ENCODE measurements around the gene FZD4. TPM values are rescaled to one million over a fixed set of nuclear protein-coding genes. Genes with fewer than 3 reads are reported as not detected.

The FZD4 gene
- total and polyA plus RNA-seq, 12 donors = 8.0 to 52.5 (median 20.8) TPM

DNA sequence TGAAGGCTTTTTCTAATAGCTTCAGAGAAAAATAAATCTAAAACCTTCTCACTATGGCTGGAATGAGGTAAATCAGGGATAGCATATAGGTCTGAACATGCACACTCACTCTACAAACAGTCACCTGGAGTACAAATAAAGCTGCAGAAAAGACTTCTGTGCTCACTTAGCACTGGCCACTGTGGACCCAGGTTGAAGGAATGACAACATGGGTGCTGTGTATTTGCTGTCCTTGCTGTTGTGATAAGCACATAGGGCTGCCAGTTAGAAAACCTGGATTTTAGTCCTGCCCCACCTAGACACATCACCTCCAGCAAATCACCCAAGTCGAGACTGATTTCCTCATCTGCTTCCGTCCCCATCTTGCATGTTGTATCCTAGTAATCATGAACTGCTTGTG lies 51.2 kb downstream of the FZD4 start:
- WGBS, 4 donors = 85 to 88% (median 85%) methylated on average over 2 of the region's 2 CpGs
- DNase-seq = no peak
- no peak overlapping the region for H3K27ac ChIP-seq
- TF ChIP-seq, protein P1, sequence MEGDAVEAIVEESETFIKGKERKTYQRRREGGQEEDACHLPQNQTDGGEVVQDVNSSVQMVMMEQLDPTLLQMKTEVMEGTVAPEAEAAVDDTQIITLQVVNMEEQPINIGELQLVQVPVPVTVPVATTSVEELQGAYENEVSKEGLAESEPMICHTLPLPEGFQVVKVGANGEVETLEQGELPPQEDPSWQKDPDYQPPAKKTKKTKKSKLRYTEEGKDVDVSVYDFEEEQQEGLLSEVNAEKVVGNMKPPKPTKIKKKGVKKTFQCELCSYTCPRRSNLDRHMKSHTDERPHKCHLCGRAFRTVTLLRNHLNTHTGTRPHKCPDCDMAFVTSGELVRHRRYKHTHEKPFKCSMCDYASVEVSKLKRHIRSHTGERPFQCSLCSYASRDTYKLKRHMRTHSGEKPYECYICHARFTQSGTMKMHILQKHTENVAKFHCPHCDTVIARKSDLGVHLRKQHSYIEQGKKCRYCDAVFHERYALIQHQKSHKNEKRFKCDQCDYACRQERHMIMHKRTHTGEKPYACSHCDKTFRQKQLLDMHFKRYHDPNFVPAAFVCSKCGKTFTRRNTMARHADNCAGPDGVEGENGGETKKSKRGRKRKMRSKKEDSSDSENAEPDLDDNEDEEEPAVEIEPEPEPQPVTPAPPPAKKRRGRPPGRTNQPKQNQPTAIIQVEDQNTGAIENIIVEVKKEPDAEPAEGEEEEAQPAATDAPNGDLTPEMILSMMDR (IDR thresholded peaks at IDR 0.05) = no peak
- no peak for TF ChIP-seq POLR2A (IDR thresholded peaks at IDR 0.05)
- intact Hi-C loops (cut with DNase I) = no loop called here
- H3K4me3 ChIP-seq = no peak overlapping the region
- H3K36me3 ChIP-seq (replicated peaks in 1 of 2) = no peaks in the 10 kb centered on the region
- H3K9me3 ChIP-seq (replicated peaks in 1 of 3) = no peaks in the 10 kb centered on the region
- no peaks in the 10 kb centered on the region for H3K27me3 ChIP-seq
- no peaks in the 10 kb centered on the region for H3K4me1 ChIP-seq (replicated peaks in 1 of 2)

DNA sequence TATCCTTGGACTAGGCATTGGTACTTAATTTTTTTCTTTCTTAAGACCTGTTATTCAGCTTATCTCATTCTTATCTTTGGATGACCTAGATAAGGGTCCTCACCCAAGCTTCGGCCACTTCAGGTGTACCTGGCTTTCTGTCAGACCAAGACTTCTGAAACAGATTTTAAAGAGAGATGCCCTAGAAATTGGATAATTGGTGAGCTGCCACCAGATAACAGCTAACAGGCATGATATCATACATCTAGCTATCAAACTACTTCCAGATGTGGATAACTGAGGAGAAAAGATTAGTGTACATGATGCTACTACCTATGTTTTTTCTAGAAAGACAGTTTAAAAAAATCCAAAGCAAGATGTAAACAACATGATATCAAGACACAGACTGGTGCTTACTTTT lies 52.9 kb downstream of the FZD4 start:
- TF ChIP-seq, protein P1 (IDR thresholded peaks at IDR 0.05) = no peak
- TF ChIP-seq POLR2A (IDR thresholded peaks at IDR 0.05) = no peak
- no peaks in the 10 kb centered on the region for H3K9me3 ChIP-seq (replicated peaks in 1 of 3)
- DNase-seq = no peak
- H3K36me3 ChIP-seq (replicated peaks in 1 of 2) = no peaks in the 10 kb centered on the region
- no peaks in the 10 kb centered on the region for H3K27me3 ChIP-seq
- no peak overlapping the region for H3K4me3 ChIP-seq
- no peak overlapping the region for H3K27ac ChIP-seq
- intact Hi-C loops (cut with DNase I) = no loop called here
- H3K4me1 ChIP-seq (replicated peaks in 1 of 2) = no peaks in the 10 kb centered on the region
- 34 to 76% (median 46%) methylated on average over 1 of the region's 1 CpG for WGBS, 4 donors

DNA sequence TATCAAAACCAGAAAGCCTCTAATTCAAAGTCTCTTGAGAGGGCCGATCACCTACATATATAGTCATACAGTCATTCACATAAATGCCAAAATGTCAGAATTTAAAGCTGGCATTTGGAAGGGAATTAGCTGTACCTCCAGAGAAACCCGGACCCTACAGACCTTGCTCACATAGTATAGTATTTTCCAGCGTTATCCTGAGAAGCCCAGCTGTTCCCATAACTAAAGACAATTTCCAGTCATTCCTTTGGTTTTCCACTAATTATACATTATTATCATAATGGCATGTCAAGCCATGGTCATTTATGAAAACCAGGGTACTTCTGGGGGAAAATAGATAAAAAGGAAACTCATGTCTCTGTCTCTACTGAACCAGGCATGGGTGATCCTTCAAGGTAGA lies 53.6 kb downstream of the FZD4 start:
- no peak for TF ChIP-seq POLR2A (IDR thresholded peaks at IDR 0.05)
- TF ChIP-seq, protein P1 (IDR thresholded peaks at IDR 0.05) = no peak
- Histone ChIP-seq H3K36me3 (replicated peaks in 1 of 2) (no peaks in the 10 kb centered on the region), H3K4me3 (no peak overlapping the region), H3K9me3 (replicated peaks in 1 of 3) (no peaks in the 10 kb centered on the region), H3K4me1 (replicated peaks in 1 of 2) (no peaks in the 10 kb centered on the region), H3K27me3 (no peaks in the 10 kb centered on the region), H3K27ac (no peak overlapping the region)
- intact Hi-C loops (cut with DNase I) = no loop called here
- 93 to 96% (median 94%) methylated on average over 3 of the region's 3 CpGs for WGBS, 4 donors
- DNase-seq = no peak

DNA sequence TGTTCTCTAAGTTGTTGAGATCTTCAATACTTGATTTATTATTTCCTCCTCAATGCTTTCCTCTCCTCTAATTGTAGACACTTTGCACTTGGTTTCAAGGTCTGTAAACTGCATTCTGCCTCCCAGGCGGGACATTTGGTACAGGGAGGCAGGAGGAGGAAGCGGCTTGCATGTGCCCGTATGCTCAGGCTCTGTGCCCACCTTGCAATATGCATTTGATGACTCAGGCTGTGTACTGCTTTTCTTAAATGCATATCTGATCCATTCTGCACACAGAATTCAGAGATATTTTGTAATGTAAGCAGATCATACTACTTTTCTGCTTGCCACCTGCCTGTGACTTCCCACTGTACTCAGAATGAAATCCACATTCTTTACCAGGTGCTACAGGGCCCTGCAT lies 55.0 kb downstream of the FZD4 start:
- H3K27ac ChIP-seq = no peak overlapping the region
- H3K9me3 ChIP-seq (replicated peaks in 1 of 3) = no peaks in the 10 kb centered on the region
- TF ChIP-seq POLR2A (IDR thresholded peaks at IDR 0.05) = no peak
- TF ChIP-seq, protein P1 (IDR thresholded peaks at IDR 0.05) = no peak
- no peaks in the 10 kb centered on the region for H3K36me3 ChIP-seq (replicated peaks in 1 of 2)
- H3K4me1 ChIP-seq (replicated peaks in 1 of 2) = no peaks in the 10 kb centered on the region
- no peak for DNase-seq
- intact Hi-C loops (cut with DNase I) = no loop called here
- no peak overlapping the region for H3K4me3 ChIP-seq
- WGBS, 4 donors = 87 to 92% (median 88%) methylated on average over 3 of the region's 3 CpGs
- H3K27me3 ChIP-seq = no peaks in the 10 kb centered on the region

Data from adrenal gland (tissue), 12 donors.